GM21447 (cell line): ENCODE measurements around the gene DUSP1.

Experiments
- ATAC-seq: cut with Tn5 transposase; IDR thresholded peaks from one replicate; pipeline ENCODE4 v1.9.1; 2021; ENCODE audit not compliant: unreplicated experiment

Gene DUSP1

GRCh38 chr5:172725785-172726184 is 45.2 kb downstream of the DUSP1 start:
- no peak for ATAC-seq

GRCh38 chr5:172725273-172725672 is 45.7 kb downstream of the DUSP1 start:
- no peak for ATAC-seq

- no peak for ATAC-seq
Measured at GRCh38 chr5:172724242-172725183, 46.5 kb downstream of the DUSP1 start.

DNA sequence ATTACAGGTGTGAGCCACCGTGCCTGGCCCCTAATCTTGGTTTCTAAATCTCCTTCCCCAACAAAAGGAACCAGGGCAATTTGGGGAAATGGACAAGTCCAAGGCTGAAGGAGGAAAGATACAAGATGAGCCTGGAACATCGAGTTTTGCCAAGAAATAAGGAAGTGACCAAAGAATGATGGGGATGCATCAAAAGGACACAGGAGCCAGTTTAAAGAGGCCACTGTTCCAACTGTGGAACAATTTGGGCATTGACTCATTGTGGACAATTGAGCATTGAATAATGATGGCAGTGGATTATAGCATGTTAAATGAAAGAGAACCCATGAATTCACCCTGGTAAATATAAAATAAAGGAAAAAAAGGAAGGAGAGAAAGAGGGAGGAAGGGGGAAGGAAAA is 47.5 kb downstream of the DUSP1 start:
- ATAC-seq: no peak

- ATAC-seq: no peak
Measured at GRCh38 chr5:172722327-172722815, 48.6 kb downstream of the DUSP1 start.

DNA sequence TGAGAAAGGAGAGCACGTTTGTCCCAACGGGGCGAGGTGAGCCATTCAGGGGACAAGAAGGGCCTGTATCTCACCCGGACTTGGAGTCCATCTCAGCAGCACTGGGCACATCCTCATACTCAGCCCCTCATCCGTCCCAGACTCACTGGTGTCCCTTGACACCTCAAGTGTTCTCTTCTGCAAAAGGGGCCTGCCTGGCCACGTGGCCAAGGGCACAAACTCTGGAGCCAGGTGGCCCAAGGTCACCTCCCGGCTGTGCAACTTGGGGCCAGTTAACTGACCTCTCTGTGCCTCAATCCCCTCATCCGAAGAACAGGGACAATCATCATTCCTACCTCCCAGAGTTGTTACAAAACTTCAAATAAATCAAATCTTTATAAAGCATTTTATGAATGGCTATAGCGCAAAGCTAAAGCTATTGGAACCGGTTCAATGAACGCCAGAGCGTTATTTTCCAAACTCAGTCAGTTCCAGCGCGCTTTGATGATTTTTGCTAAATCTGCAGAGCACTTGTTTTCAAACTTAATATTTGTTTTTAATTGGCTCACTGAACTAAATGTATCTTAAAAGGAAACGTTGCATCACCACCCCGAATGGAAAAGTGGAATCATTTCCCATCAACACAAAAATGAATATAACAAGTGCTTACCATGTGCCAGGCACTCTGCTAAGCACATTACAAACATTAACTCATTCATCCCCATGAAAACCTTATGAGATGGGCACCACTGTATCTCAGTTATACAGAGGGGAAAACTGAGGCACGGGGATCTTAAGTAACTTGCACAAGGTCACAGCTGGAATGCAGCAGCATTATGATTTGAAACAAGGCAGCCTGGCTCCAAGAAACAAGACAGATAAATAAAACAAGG is 49.3 kb downstream of the DUSP1 start:
- ATAC-seq: no peak

- no peak for ATAC-seq
Measured at GRCh38 chr5:172720655-172721054, 50.3 kb downstream of the DUSP1 start.

GRCh38 chr5:172719211-172719610 is 51.8 kb downstream of the DUSP1 start:
- no peak for ATAC-seq

- ATAC-seq: no peak
Measured at GRCh38 chr5:172718527-172719114, 52.4 kb downstream of the DUSP1 start.
